Astrocyte (in vitro differentiated cells and primary cell): ENCODE results near the gene FAM13A. TPM values are rescaled to one million over a fixed set of nuclear protein-coding genes. Genes with fewer than 3 reads are reported as not detected.

Experiments used
- DNase-seq: peaks from one replicate; pipeline ENCODE4 v3.0.0-alpha.2; 2010; ENCODE audit warnings: low read depth
- FAIRE-seq: peaks from 2 replicates; lab custom pipeline; 2011; peaks lifted over from hg19 to GRCh38; lab: Jason Lieb, UNC
- H2AFZ ChIP-seq: 2 replicates; pipeline ENCODE4 v1.6.0; 2012; ENCODE audit warnings: low read depth, low read length, inconsistent platforms
- H3K27ac ChIP-seq: 2 replicates; pipeline ENCODE4 v1.5.1; 2011; ENCODE audit warnings: low read depth, low read length, inconsistent platforms
- H3K27me3 ChIP-seq: 2 replicates; pipeline ENCODE4 v1.6.0; 2011; ENCODE audit warnings: low read length, inconsistent platforms; ENCODE audit not compliant: insufficient read depth
- H3K36me3 ChIP-seq: 2 replicates; pipeline ENCODE4 v1.5.1; 2011; ENCODE audit warnings: low read length, inconsistent platforms; ENCODE audit not compliant: insufficient read depth
- H3K4me1 ChIP-seq: 2 replicates; pipeline ENCODE4 v1.5.1; 2011; ENCODE audit warnings: low read length, inconsistent platforms; ENCODE audit not compliant: insufficient read depth
- H3K4me2 ChIP-seq: 2 replicates; pipeline ENCODE4 v1.6.0; 2012; ENCODE audit warnings: low read length, inconsistent platforms
- H3K4me3 ChIP-seq: 2 replicates; pipeline ENCODE4 v1.5.1; 2011; ENCODE audit warnings: low read depth, mild to moderate bottlenecking, low read length, inconsistent platforms; ENCODE audit not compliant: insufficient read depth
- H3K79me2 ChIP-seq: 2 replicates; pipeline ENCODE4 v1.6.0; 2012; ENCODE audit warnings: mild to moderate bottlenecking, low read length, inconsistent platforms; ENCODE audit not compliant: insufficient read depth
- H3K9ac ChIP-seq: 2 replicates; pipeline ENCODE4 v1.6.0; 2012; ENCODE audit warnings: mild to moderate bottlenecking, low read length, inconsistent platforms
- H3K9me3 ChIP-seq: 2 replicates; pipeline ENCODE4 v1.5.1; 2012; ENCODE audit warnings: low read depth, mild to moderate bottlenecking, low read length, inconsistent platforms; ENCODE audit not compliant: insufficient read depth
- H4K20me1 ChIP-seq: 2 replicates; pipeline ENCODE4 v1.6.0; 2012; ENCODE audit warnings: low read length, inconsistent platforms; ENCODE audit not compliant: insufficient read depth
- H3K27ac Mint-ChIP-seq: one replicate; pipeline ENCODE4 v1.8.0; 2021; ENCODE audit warnings: mild to moderate bottlenecking, mixed read lengths; ENCODE audit not compliant: unreplicated experiment
- H3K27me3 Mint-ChIP-seq: one replicate; pipeline ENCODE4 v1.8.0; 2021; ENCODE audit warnings: low read depth, mixed read lengths; ENCODE audit not compliant: unreplicated experiment
- H3K36me3 Mint-ChIP-seq: one replicate; pipeline ENCODE4 v1.8.0; 2021; ENCODE audit warnings: low read depth, mixed read lengths; ENCODE audit not compliant: unreplicated experiment
- H3K4me1 Mint-ChIP-seq: one replicate; pipeline ENCODE4 v1.8.0; 2021; ENCODE audit warnings: low read depth, mixed read lengths; ENCODE audit not compliant: unreplicated experiment
- H3K4me3 Mint-ChIP-seq: one replicate; pipeline ENCODE4 v1.8.0; 2021; ENCODE audit warnings: mild to moderate bottlenecking, moderate library complexity, mixed read lengths; ENCODE audit not compliant: unreplicated experiment
- H3K9me3 Mint-ChIP-seq: one replicate; pipeline ENCODE4 v1.8.0; 2021; ENCODE audit warnings: mild to moderate bottlenecking, mixed read lengths; ENCODE audit not compliant: unreplicated experiment
- CTCF ChIP-seq: IDR thresholded peaks from 2 replicates; pipeline ENCODE4 v1.5.1; 2011; ENCODE audit warnings: low read depth, mild to moderate bottlenecking, inconsistent platforms, low read length, moderate library complexity; ENCODE audit not compliant: insufficient read depth
- EZH2 ChIP-seq: IDR thresholded peaks from 2 replicates; pipeline ENCODE4 v1.6.1; 2012; ENCODE audit warnings: mild to moderate bottlenecking, low read length, inconsistent platforms; ENCODE audit not compliant: insufficient read depth
- total RNA-seq: library from RNA; stranded (reverse); gene quantifications from 2 replicates; pipeline ENCODE4 v1.2.1, GENCODE V29; 2021

Gene FAM13A
- total RNA-seq, 1 donor from 2014 or later = 12.0 TPM

- Histone ChIP-seq H3K79me2 (no peaks in the 10 kb centered on the region), H3K36me3 (no peaks in the 10 kb centered on the region), H3K27ac (peak overlapping the region; percentile 7), H4K20me1 (no peaks in the 10 kb centered on the region), H3K9ac (no peak overlapping the region), H3K4me3 (no peak overlapping the region), H3K27me3 (no peaks in the 10 kb centered on the region), H3K4me2 (no peak overlapping the region), H3K4me1 (peaks cover 4% of the 10 kb centered on the region), H2AFZ (no peak overlapping the region), H3K9me3 (no peaks in the 10 kb centered on the region)
- Mint-ChIP-seq H3K27me3 (no peaks in the 10 kb centered on the region), H3K4me3 (no peak overlapping the region), H3K9me3 (no peaks in the 10 kb centered on the region), H3K36me3 (no peaks in the 10 kb centered on the region), H3K27ac (no peak overlapping the region), H3K4me1 (peaks cover 12% of the 10 kb centered on the region)
- peak; percentile 23 for FAIRE-seq
- no peak for DNase-seq
- no peak for TF ChIP-seq EZH2
- TF ChIP-seq CTCF = no peak
Observed at GRCh38 chr4:88866862-88867550, 190.0 kb downstream of the FAM13A start.

GRCh38 chr4:88865466-88865865 is 191.5 kb downstream of the FAM13A start:
- H3K27me3 Mint-ChIP-seq = no peaks in the 10 kb centered on the region
- Histone ChIP-seq H3K4me3 (no peak overlapping the region), H3K9ac (no peak overlapping the region), H3K36me3 (no peaks in the 10 kb centered on the region), H3K79me2 (no peaks in the 10 kb centered on the region), H2AFZ (no peak overlapping the region), H4K20me1 (no peaks in the 10 kb centered on the region), H3K27me3 (no peaks in the 10 kb centered on the region), H3K9me3 (no peaks in the 10 kb centered on the region), H3K4me2 (no peak overlapping the region), H3K4me1 (peaks cover 4% of the 10 kb centered on the region), H3K27ac (no peak overlapping the region)
- H3K9me3 Mint-ChIP-seq = no peaks in the 10 kb centered on the region
- H3K4me1 Mint-ChIP-seq = peaks cover 12% of the 10 kb centered on the region
- TF ChIP-seq CTCF = no peak
- no peak for TF ChIP-seq EZH2
- no peak overlapping the region for H3K4me3 Mint-ChIP-seq
- no peak overlapping the region for H3K27ac Mint-ChIP-seq
- FAIRE-seq (no peak), DNase-seq (no peak)
- H3K36me3 Mint-ChIP-seq = no peaks in the 10 kb centered on the region

GRCh38 chr4:88865046-88865445 is 191.9 kb downstream of the FAM13A start:
- no peak overlapping the region for H3K4me2 ChIP-seq
- Mint-ChIP-seq H3K36me3 (no peaks in the 10 kb centered on the region), H3K4me3 (no peak overlapping the region), H3K4me1 (peaks cover 12% of the 10 kb centered on the region), H3K27me3 (no peaks in the 10 kb centered on the region), H3K27ac (no peak overlapping the region), H3K9me3 (no peaks in the 10 kb centered on the region)
- no peaks in the 10 kb centered on the region for H3K79me2 ChIP-seq
- H3K27me3 ChIP-seq = no peaks in the 10 kb centered on the region
- no peak overlapping the region for H3K4me3 ChIP-seq
- no peaks in the 10 kb centered on the region for H4K20me1 ChIP-seq
- H3K36me3 ChIP-seq = no peaks in the 10 kb centered on the region
- DNase-seq = no peak
- H3K4me1 ChIP-seq = peaks cover 4% of the 10 kb centered on the region
- H3K27ac ChIP-seq = no peak overlapping the region
- no peak overlapping the region for H2AFZ ChIP-seq
- FAIRE-seq = no peak
- no peaks in the 10 kb centered on the region for H3K9me3 ChIP-seq
- no peak for TF ChIP-seq EZH2
- TF ChIP-seq CTCF = no peak
- no peak overlapping the region for H3K9ac ChIP-seq
